Stomach (tissue), 9 donors: ENCODE measurements around the gene BAG3. TPM values are rescaled to one million over a fixed set of nuclear protein-coding genes. Genes with fewer than 3 reads are reported as not detected.

ENCODE experiments used
- DNase-seq, 2 donors: peaks; one replicate each; pipeline versions ENCODE4 v3.0.0 to v3.0.0-alpha.2; 2013 to 2019
- H3K27ac ChIP-seq, 5 donors: fragments of 200-600 bp in 4 of 5; sonication (generic) in 4 of 5; one replicate each; pipeline ENCODE4 v1.5.1; 2013 to 2019; ENCODE audit warnings: mild to moderate bottlenecking in 1 of 5, moderate library complexity in 1 of 5
- H3K27me3 ChIP-seq, 3 donors: fragments of 200-600 bp; sonication (generic); one replicate each; pipeline ENCODE4 v1.5.1; 2017 to 2019; ENCODE audit warnings: mixed run types in 1 of 3
- H3K36me3 ChIP-seq, 4 donors: fragments of 200-600 bp; sonication (generic); 1 replicate in 3 of 4; 2 replicates in 1 of 4; pipeline ENCODE4 v1.5.1; 2016 to 2019
- H3K4me1 ChIP-seq, 4 donors: fragments of 200-600 bp; sonication (generic); one replicate each; pipeline ENCODE4 v1.5.1; 2016 to 2019
- H3K4me3 ChIP-seq, 4 donors: fragments of 200-600 bp; sonication (generic) in 3 of 4; one replicate each; pipeline ENCODE4 v1.5.1; 2016 to 2019; ENCODE audit warnings: mild to moderate bottlenecking in 1 of 4
- H3K9me3 ChIP-seq, 4 donors: fragments of 200-600 bp; sonication (generic); one replicate each; pipeline ENCODE4 v1.5.1; 2016 to 2019
- CTCF ChIP-seq, 7 experiments: fragments of 450-650 bp in 4 of 7; fragments of 200-600 bp in 3 of 7; sonication (generic) in 3 of 7; IDR thresholded peaks; one replicate each; pipeline ENCODE4 v1.5.1; 2016 to 2019; ENCODE audit warnings: antibody characterized with exemption in 7 of 7, control low read depth in 2 of 7, mild to moderate bottlenecking in 1 of 7
- EP300 ChIP-seq: sonication (generic); formaldehyde crosslinking; IDR thresholded peaks from one replicate; pipeline ENCODE4 v1.6.1; 2017; ENCODE audit warnings: antibody characterized with exemption
- POLR2A ChIP-seq, 4 donors: fragments of 450-650 bp; IDR thresholded peaks; one replicate each; pipeline ENCODE4 v1.6.1; 2016; ENCODE audit warnings: antibody characterized with exemption in 4 of 4, control low read depth in 2 of 4, mild to moderate bottlenecking in 1 of 4, moderate library complexity in 1 of 4
- POLR2AphosphoS5 ChIP-seq, 3 donors: sonication (generic); formaldehyde crosslinking; IDR thresholded peaks; one replicate each; pipeline ENCODE4 v1.6.1; 2016; ENCODE audit warnings: antibody characterized with exemption in 3 of 3
- WGBS, 5 donors: extraction: QIAGEN DNeasy Blood & Tissue Kit in 3 of 5; methylation state at CpG; one replicate each; pipeline versions ENCODE4 v1.1.5 to v1.1.7; 2013 to 2018; 5-methylcytosine and 5-hydroxymethylcytosine counted together
- intact Hi-C: fragments of 100-400 bp; cut with DNase I; formaldehyde crosslinking; loops from one replicate; pipeline ENCODE4 v1.15.1; 2023; ENCODE audit warnings: low total_unique reads
- polyA plus RNA-seq, 3 donors: library from polyadenylated mRNA; stranded (reverse); fragments of 200-250 nt; gene quantifications; one replicate each; pipeline ENCODE4 v1.2.3, GENCODE V29; 2013
- total RNA-seq, 5 donors: library from RNA; depleted of rRNA; stranded (reverse); fragments of >200 nt; gene quantifications; one replicate each; pipeline versions ENCODE4 v1.1.0 to v1.2.3, GENCODE V29; 2014 to 2016
- donor health status: healthy with polysubstance abuse.
- donor health status: Bipolar disorder and iron deficiency.
- donor health status: healthy.

BAG3 gene
- total and polyA plus RNA-seq, 8 donors, result 8.4 to 113 (median 27.3) TPM

- TF ChIP-seq POLR2AphosphoS5 (IDR thresholded peaks at IDR 0.05) (no peak), CTCF (IDR thresholded peaks at IDR 0.05) (no peak), EP300 (no peak), POLR2A (IDR thresholded peaks at IDR 0.05) (no peak)
- WGBS, 5 donors, result 60 to 79% (median 74%) methylated on average over 5 of the region's 5 CpGs
- Histone ChIP-seq H3K36me3 (peaks cover 48 to 50% (median 48%) of the 10 kb centered on the region in 4 donors), H3K4me3 (no peak overlapping the region), H3K4me1 (peaks cover 33 to 67% (median 45%) of the 10 kb centered on the region in 4 donors), H3K27me3 (no peaks in the 10 kb centered on the region), H3K27ac (peak overlapping the region in 2 of 5 donors; percentile 7 to 100), H3K9me3 (no peaks in the 10 kb centered on the region)
- intact Hi-C loops, result no loop called here
- no peak for DNase-seq
These were observed 18.2 kb downstream of the BAG3 start for GRCh38 chr10:119669331-119669730.

GRCh38 chr10:119669975-119670640, 18.9 kb downstream of the BAG3 start:
- TF ChIP-seq EP300 (no peak), CTCF (IDR thresholded peaks at IDR 0.05) (no peak), POLR2AphosphoS5 (IDR thresholded peaks at IDR 0.05) (no peak), POLR2A (IDR thresholded peaks at IDR 0.05) (no peak)
- 78 to 88% (median 83%) methylated on average over 16 to 18 of the region's 18 CpGs for WGBS, 5 donors
- H3K4me1 ChIP-seq, result peaks cover 33 to 62% (median 42%) of the 10 kb centered on the region in 4 donors
- DNase-seq, result no peak
- no peaks in the 10 kb centered on the region for H3K9me3 ChIP-seq
- peak overlapping the region in 3 of 5 donors; percentile 7 to 100 (median 15) for H3K27ac ChIP-seq
- H3K4me3 ChIP-seq, result no peak overlapping the region
- no peaks in the 10 kb centered on the region for H3K27me3 ChIP-seq
- peaks cover 51 to 57% (median 56%) of the 10 kb centered on the region in 4 donors for H3K36me3 ChIP-seq
- intact Hi-C loops, result no loop called here

GRCh38 chr10:119670717-119671116, 19.5 kb downstream of the BAG3 start:
- intact Hi-C loops, result no loop called here
- Histone ChIP-seq H3K27ac (no peak overlapping the region), H3K4me3 (no peak overlapping the region), H3K4me1 (peaks cover 32 to 57% (median 40%) of the 10 kb centered on the region in 4 donors), H3K36me3 (peaks cover 54 to 62% (median 60%) of the 10 kb centered on the region in 4 donors), H3K9me3 (no peaks in the 10 kb centered on the region), H3K27me3 (no peaks in the 10 kb centered on the region)
- no peak for TF ChIP-seq CTCF (IDR thresholded peaks at IDR 0.05)
- no peak for TF ChIP-seq POLR2A (IDR thresholded peaks at IDR 0.05)
- TF ChIP-seq POLR2AphosphoS5 (IDR thresholded peaks at IDR 0.05), result no peak
- TF ChIP-seq EP300, result no peak
- DNase-seq, result no peak
- WGBS, 5 donors, result 66 to 84% (median 81%) methylated on average over 3 of the region's 3 CpGs

- TF ChIP-seq CTCF (IDR thresholded peaks at IDR 0.05) (no peak), EP300 (no peak), POLR2A (IDR thresholded peaks at IDR 0.05) (no peak), POLR2AphosphoS5 (IDR thresholded peaks at IDR 0.05) (no peak)
- H3K27me3 ChIP-seq, result no peaks in the 10 kb centered on the region
- H3K36me3 ChIP-seq, result peaks cover 55 to 68% (median 67%) of the 10 kb centered on the region in 4 donors
- peaks cover 26 to 50% (median 34%) of the 10 kb centered on the region in 4 donors for H3K4me1 ChIP-seq
- H3K27ac ChIP-seq, result peak overlapping the region in 1 of 5 donors; percentile 1
- DNase-seq, result no peak
- 77 to 85% (median 83%) methylated on average over 4 of the region's 4 CpGs for WGBS, 5 donors
- no peaks in the 10 kb centered on the region for H3K9me3 ChIP-seq
- intact Hi-C loops, result no loop called here
- no peak overlapping the region for H3K4me3 ChIP-seq
These were observed 20.2 kb downstream of the BAG3 start for GRCh38 chr10:119671381-119671780.
